Measurements from ENCODE around the gene COG4. TPM values are rescaled to one million over a fixed set of nuclear protein-coding genes. Genes with fewer than 3 reads are reported as not detected.

Gene COG4
- total RNA-seq, 1 donor from 2014 or later: 62.6 TPM

DNA sequence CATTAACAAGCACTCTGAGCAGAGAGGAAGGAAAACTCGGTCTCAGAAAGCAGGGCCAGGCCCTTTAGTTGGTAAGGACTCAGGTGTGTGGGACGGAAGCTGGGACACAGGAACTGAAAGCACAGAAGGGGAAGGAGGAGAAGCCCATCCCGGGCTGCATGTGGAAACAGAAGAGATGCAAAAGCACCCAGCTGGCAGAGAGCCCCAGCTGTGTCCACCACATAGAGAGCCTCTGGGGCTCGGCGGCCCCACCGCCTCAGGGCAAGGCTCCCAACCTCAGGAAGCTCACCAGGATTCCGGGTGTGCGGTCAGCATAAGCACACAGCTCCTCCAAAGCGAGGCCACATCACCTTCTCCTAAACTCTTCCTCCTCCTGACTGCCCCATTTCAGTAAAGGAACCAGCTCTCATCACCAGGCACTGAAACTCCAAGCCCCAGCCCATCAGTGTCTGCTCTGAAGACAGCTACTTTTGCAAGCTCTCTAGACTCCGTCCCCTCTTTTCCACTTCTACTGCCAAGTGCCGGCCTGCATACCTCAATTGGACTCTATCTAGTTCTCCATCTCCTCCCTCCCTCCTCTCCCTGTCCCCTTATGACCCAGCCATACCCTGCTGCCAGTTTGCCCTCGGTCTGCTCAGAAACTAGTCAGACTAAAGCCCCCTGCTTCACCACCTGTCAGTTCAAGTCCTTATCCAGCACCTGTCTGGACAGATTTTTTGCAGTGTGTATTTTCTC lies 90.5 kb downstream of the COG4 start:
- H3K4me3 Mint-ChIP-seq: peak overlapping the region; percentile 24
- peaks cover 77% of the 10 kb centered on the region for H3K4me1 Mint-ChIP-seq
- H3K27me3 Mint-ChIP-seq (ENCODE audit: low read depth): no peaks in the 10 kb centered on the region
- no peaks in the 10 kb centered on the region for H3K9me3 Mint-ChIP-seq
- H3K27ac Mint-ChIP-seq: peak overlapping the region; percentile 88
- no peak for DNase-seq (ENCODE audit: low spot score in 2 of 2, unreplicated experiment in 2 of 2)
- TF ChIP-seq, protein P1, sequence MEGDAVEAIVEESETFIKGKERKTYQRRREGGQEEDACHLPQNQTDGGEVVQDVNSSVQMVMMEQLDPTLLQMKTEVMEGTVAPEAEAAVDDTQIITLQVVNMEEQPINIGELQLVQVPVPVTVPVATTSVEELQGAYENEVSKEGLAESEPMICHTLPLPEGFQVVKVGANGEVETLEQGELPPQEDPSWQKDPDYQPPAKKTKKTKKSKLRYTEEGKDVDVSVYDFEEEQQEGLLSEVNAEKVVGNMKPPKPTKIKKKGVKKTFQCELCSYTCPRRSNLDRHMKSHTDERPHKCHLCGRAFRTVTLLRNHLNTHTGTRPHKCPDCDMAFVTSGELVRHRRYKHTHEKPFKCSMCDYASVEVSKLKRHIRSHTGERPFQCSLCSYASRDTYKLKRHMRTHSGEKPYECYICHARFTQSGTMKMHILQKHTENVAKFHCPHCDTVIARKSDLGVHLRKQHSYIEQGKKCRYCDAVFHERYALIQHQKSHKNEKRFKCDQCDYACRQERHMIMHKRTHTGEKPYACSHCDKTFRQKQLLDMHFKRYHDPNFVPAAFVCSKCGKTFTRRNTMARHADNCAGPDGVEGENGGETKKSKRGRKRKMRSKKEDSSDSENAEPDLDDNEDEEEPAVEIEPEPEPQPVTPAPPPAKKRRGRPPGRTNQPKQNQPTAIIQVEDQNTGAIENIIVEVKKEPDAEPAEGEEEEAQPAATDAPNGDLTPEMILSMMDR (IDR thresholded peaks at IDR 0.05; ENCODE audit: unreplicated experiment): no peak
- H3K36me3 Mint-ChIP-seq: peaks cover 4% of the 10 kb centered on the region

DNA sequence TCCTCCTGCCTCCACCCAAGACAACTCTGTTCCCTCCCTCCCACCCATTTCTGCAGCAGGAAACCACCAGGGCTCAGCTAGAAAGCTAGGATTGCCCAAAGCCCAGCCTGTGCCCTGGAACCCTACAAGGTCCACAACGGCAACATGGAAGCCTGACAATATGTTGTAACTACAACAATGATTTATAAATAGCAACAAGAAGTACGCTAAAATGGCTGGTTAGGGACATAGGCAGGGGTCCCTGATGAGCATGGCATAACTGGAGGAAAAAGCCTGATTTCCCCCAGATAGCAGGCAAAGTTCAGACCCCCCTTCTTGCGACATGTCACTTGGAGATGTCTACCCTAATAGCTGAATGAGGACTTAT lies 91.0 kb downstream of the COG4 start:
- peaks cover 4% of the 10 kb centered on the region for H3K36me3 Mint-ChIP-seq
- TF ChIP-seq, protein P1 (IDR thresholded peaks at IDR 0.05; ENCODE audit: unreplicated experiment): no peak
- H3K4me1 Mint-ChIP-seq: peaks cover 77% of the 10 kb centered on the region
- no peak overlapping the region for H3K27ac Mint-ChIP-seq
- no peak overlapping the region for H3K4me3 Mint-ChIP-seq
- H3K27me3 Mint-ChIP-seq (ENCODE audit: low read depth): no peaks in the 10 kb centered on the region
- H3K9me3 Mint-ChIP-seq: no peaks in the 10 kb centered on the region
- DNase-seq (ENCODE audit: low spot score in 2 of 2, unreplicated experiment in 2 of 2): no peak

DNA sequence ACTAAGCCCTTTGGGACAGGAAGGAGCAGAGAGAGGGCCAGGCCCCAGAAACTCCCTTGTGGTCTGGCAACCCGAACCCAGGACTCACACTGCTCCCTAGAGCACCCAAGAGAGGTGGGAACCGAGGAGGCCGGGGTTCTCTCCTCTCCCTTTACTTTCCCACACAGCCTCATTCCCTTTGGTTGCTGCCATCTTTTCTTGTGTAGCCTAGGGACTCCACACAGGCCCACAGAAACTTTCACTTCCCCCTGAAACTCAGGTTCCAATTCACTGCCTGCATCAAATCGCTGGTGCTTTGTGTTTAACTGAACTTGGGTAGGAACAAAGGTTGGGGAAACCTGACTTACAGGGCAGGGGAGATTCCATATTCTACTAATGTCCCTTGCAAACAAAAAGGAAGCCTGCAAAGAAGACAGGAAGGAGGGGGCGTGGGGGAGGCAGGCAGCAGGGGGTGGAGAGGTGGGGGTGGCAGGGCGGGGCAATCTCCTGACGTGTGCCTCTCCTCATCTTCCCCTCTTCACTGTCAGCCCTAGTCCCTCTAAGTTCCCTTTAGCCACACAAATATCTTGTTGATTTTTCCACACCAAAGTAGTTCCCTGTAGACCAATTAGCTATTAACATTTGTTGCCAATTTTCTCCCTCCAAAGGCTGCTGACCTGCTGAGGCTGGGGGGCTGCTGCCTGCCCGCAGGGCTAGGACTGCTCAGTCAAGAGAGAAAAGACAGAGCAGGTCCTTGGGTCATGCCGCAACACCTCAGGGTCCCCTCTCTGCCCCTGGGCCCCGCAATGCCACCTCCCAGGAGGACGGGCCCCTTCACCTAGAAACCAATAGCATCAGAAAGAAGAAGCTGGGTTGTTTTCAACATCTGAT lies 92.5 kb downstream of the COG4 start:
- TF ChIP-seq, protein P1 (IDR thresholded peaks at IDR 0.05; ENCODE audit: unreplicated experiment): no peak
- Mint-ChIP-seq H3K36me3 (peaks cover 4% of the 10 kb centered on the region), H3K4me1 (peaks cover 67% of the 10 kb centered on the region), H3K4me3 (no peak overlapping the region), H3K9me3 (no peaks in the 10 kb centered on the region), H3K27ac (peak overlapping the region; percentile 95), H3K27me3 (ENCODE audit: low read depth) (no peaks in the 10 kb centered on the region)
- no peak for DNase-seq (ENCODE audit: low spot score in 2 of 2, unreplicated experiment in 2 of 2)

Other genes starting within 250 kb of the COG4 start
- gene AARS1, start 234.0 kb downstream of the COG4 start, total RNA-seq: 81.5 to 90.2 TPM (median 81.8 TPM) in 3 replicates
- 29.7 to 31.2 TPM (median 30.9 TPM) in 3 replicates for gene DDX19B, start 224.4 kb downstream of the COG4 start, total RNA-seq
- 50.5 to 54.9 TPM (median 51.5 TPM) in 3 replicates for gene DDX19A, start 176.7 kb downstream of the COG4 start, total RNA-seq
- gene ST3GAL2, start 84.5 kb downstream of the COG4 start, total RNA-seq: 46.5 to 53.0 TPM (median 47.4 TPM) in 3 replicates
- gene FCSK, start 69.0 kb downstream of the COG4 start, total RNA-seq: 26.0 to 29.4 TPM (median 27.7 TPM) in 3 replicates
- gene SF3B3, start 262 bp upstream of the COG4 start, total RNA-seq: 345 to 384 TPM (median 351 TPM) in 3 replicates
- 1.3 to 2.1 TPM (median 1.4 TPM) in 3 replicates for gene IL34, start 123.0 kb upstream of the COG4 start, total RNA-seq
- 100 to 104 TPM (median 102 TPM) in 3 replicates for gene MTSS2, start 162.5 kb upstream of the COG4 start, total RNA-seq

All from mesothelial cell of epicardium (in vitro differentiated cells).